Hepatocyte (in vitro differentiated cells): Measurements from ENCODE around the gene B3GALT4. TPM values are rescaled to one million over a fixed set of nuclear protein-coding genes. Genes with fewer than 3 reads are reported as not detected.
"Not testable (repeated sequence)": the region's sequence is repeated elsewhere in the genome, so short reads cannot be mapped to it uniquely, and the experiment has no call there.

Experiments
- DNase-seq: peaks from one replicate; pipeline ENCODE4 v3.0.0-alpha.2; 2016; ENCODE audit warnings: low spot score
- H2AFZ ChIP-seq: fragments of 200-600 bp; sonication (generic); 2 replicates; pipeline ENCODE4 v1.6.0; 2016; ENCODE audit warnings: antibody characterized with exemption, mild to moderate bottlenecking
- H3K27ac ChIP-seq: fragments of 200-600 bp; sonication (generic); 2 replicates; pipeline ENCODE4 v1.5.1; 2016; ENCODE audit warnings: mild to moderate bottlenecking
- H3K27me3 ChIP-seq: fragments of 200-600 bp; sonication (generic); 2 replicates; pipeline ENCODE4 v1.6.1; 2016
- H3K36me3 ChIP-seq: fragments of 200-600 bp; sonication (generic); replicated peaks from 2 replicates; pipeline ENCODE4 v1.5.1; 2016; ENCODE audit warnings: low read depth; ENCODE audit not compliant: insufficient read depth
- H3K4me1 ChIP-seq: fragments of 200-600 bp; sonication (generic); 2 replicates; pipeline ENCODE4 v1.5.1; 2016; ENCODE audit warnings: mild to moderate bottlenecking, moderate library complexity; ENCODE audit not compliant: insufficient read depth
- H3K4me2 ChIP-seq: fragments of 200-600 bp; sonication (generic); 2 replicates; pipeline ENCODE4 v1.6.0; 2016
- H3K4me3 ChIP-seq: fragments of 200-600 bp; sonication (generic); 2 replicates; pipeline ENCODE4 v1.5.1; 2016; ENCODE audit warnings: mild to moderate bottlenecking
- H3K79me2 ChIP-seq: fragments of 200-600 bp; sonication (generic); 2 replicates; pipeline ENCODE4 v1.6.0; 2017; ENCODE audit warnings: mild to moderate bottlenecking
- H3K9me2 ChIP-seq: fragments of 200-600 bp; sonication (generic); replicated peaks from 2 replicates; pipeline ENCODE4 v1.6.0; 2017; ENCODE audit warnings: mild to moderate bottlenecking; ENCODE audit not compliant: insufficient read depth
- H3K9me3 ChIP-seq: fragments of 200-600 bp; sonication (generic); 2 replicates; pipeline ENCODE4 v1.5.1; 2016; ENCODE audit warnings: low read depth, mild to moderate bottlenecking
- H4K20me1 ChIP-seq: fragments of 200-600 bp; sonication (generic); 2 replicates; pipeline ENCODE4 v1.6.0; 2016; ENCODE audit warnings: mild to moderate bottlenecking; ENCODE audit not compliant: insufficient read depth, poor library complexity, severe bottlenecking
- EZH2 ChIP-seq: fragments of 200-600 bp; sonication (generic); IDR thresholded peaks from 2 replicates; pipeline ENCODE4 v1.6.1; 2016; ENCODE audit warnings: antibody characterized with exemption, mild to moderate bottlenecking, borderline replicate concordance
- EZH2phosphoT487 ChIP-seq: fragments of 200-600 bp; sonication (generic); IDR thresholded peaks from one replicate; pipeline ENCODE4 v1.6.1; 2018; ENCODE audit warnings: antibody characterized with exemption, mild to moderate bottlenecking, low read depth, moderate library complexity; ENCODE audit not compliant: unreplicated experiment, severe bottlenecking
- WGBS: methylation state at CpG from one replicate; pipeline ENCODE4 v1.1.6; 2016; ENCODE audit warnings: low lambda C conversion rate; ENCODE audit errors: missing lambda C conversion rate; 5-methylcytosine and 5-hydroxymethylcytosine counted together
- polyA plus RNA-seq: library from polyadenylated mRNA; unstranded; fragments of >200 nt; fragmentation: Nextera tagmentation; extraction: Ambion mirVana; gene quantifications from 2 replicates; pipeline ENCODE4 v1.2.1, GENCODE V29; 2016
- total RNA-seq: library from RNA; depleted of rRNA; stranded (reverse); fragments of >200 nt; gene quantifications from 2 replicates; pipeline ENCODE4 v1.2.3, GENCODE V29; 2014
- TF ChIP-seq, protein P1 (sequence below): fragments of 200-600 bp; sonication (generic); IDR thresholded peaks from 2 replicates; pipeline ENCODE4 v1.5.1; 2016; ENCODE audit warnings: antibody characterized with exemption, mild to moderate bottlenecking; ENCODE audit not compliant: poor library complexity

The B3GALT4 gene
- total and polyA plus RNA-seq, 2 experiments from 2014 or later = 2.0 to 5.7 TPM

DNA sequence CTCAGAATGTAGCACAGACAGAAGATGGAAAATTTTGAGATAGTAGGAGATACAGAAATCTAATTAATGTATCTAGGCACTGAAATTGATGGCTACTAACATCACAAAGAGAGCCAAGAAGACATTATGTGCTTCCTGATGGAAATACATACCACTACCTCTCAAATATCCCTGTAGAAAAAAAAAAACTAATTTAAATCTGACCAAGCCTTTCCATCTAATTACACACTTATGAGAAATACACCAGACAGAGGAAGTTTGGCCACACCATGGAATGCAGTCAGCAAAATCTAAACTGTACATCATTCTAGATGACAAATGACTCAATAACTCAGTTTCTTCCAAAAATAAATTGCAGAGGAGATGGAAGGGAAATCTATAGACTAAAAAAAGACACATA, 24.2 kb upstream of the B3GALT4 start:
- H3K9me3 ChIP-seq = no peaks in the 10 kb centered on the region
- no peaks in the 10 kb centered on the region for H3K9me2 ChIP-seq
- TF ChIP-seq EZH2 (no peak), EZH2phosphoT487 (no peak)
- TF ChIP-seq, protein P1, sequence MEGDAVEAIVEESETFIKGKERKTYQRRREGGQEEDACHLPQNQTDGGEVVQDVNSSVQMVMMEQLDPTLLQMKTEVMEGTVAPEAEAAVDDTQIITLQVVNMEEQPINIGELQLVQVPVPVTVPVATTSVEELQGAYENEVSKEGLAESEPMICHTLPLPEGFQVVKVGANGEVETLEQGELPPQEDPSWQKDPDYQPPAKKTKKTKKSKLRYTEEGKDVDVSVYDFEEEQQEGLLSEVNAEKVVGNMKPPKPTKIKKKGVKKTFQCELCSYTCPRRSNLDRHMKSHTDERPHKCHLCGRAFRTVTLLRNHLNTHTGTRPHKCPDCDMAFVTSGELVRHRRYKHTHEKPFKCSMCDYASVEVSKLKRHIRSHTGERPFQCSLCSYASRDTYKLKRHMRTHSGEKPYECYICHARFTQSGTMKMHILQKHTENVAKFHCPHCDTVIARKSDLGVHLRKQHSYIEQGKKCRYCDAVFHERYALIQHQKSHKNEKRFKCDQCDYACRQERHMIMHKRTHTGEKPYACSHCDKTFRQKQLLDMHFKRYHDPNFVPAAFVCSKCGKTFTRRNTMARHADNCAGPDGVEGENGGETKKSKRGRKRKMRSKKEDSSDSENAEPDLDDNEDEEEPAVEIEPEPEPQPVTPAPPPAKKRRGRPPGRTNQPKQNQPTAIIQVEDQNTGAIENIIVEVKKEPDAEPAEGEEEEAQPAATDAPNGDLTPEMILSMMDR = no peak
- H4K20me1 ChIP-seq = no peaks in the 10 kb centered on the region
- H3K79me2 ChIP-seq = no peaks in the 10 kb centered on the region
- no peak overlapping the region for H3K27ac ChIP-seq
- H2AFZ ChIP-seq = no peak overlapping the region
- H3K4me2 ChIP-seq = no peak overlapping the region
- DNase-seq = no peak
- H3K36me3 ChIP-seq = no peaks in the 10 kb centered on the region
- peaks cover 5% of the 10 kb centered on the region for H3K4me1 ChIP-seq
- no peaks in the 10 kb centered on the region for H3K27me3 ChIP-seq
- no peak overlapping the region for H3K4me3 ChIP-seq

GRCh38 chr6:33254591-33254990, 22.3 kb upstream of the B3GALT4 start:
- H3K27me3 ChIP-seq = no peaks in the 10 kb centered on the region
- no peak overlapping the region for H3K27ac ChIP-seq
- no peaks in the 10 kb centered on the region for H3K9me2 ChIP-seq
- 96% methylated on average over 4 of the region's 4 CpGs for WGBS
- no peak for DNase-seq
- H3K4me1 ChIP-seq = peaks cover 5% of the 10 kb centered on the region
- H4K20me1 ChIP-seq = no peaks in the 10 kb centered on the region
- no peak overlapping the region for H3K4me2 ChIP-seq
- no peak overlapping the region for H2AFZ ChIP-seq
- H3K4me3 ChIP-seq = no peak overlapping the region
- H3K36me3 ChIP-seq = no peaks in the 10 kb centered on the region
- no peaks in the 10 kb centered on the region for H3K9me3 ChIP-seq
- TF ChIP-seq, protein P1 = no peak
- no peaks in the 10 kb centered on the region for H3K79me2 ChIP-seq

DNA sequence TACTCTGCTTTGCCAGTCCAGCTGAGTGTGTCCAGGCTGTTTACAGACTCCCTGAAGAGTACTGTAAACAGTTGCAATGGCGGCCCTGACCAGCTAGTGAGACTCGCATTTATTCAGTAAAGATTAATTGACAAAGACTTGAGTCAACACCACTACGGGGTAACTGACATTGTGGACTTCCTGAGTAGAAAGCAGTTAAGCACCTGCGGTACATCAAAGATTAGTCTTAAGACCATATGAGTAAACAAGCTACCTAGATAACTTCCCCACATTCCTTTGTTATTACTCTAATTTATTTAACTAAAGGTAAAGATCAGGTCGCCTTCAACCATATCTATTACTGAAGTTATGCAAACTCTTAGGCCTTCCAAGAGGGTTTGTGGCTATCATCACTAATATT, 17.9 kb upstream of the B3GALT4 start:
- Histone ChIP-seq H3K9me3 (no peaks in the 10 kb centered on the region), H3K9me2 (no peaks in the 10 kb centered on the region), H3K4me3 (no peak overlapping the region), H3K79me2 (no peaks in the 10 kb centered on the region), H3K4me2 (no peak overlapping the region), H3K36me3 (no peaks in the 10 kb centered on the region), H3K4me1 (no peaks in the 10 kb centered on the region), H3K27ac (no peak overlapping the region), H2AFZ (no peak overlapping the region), H3K27me3 (no peaks in the 10 kb centered on the region), H4K20me1 (no peaks in the 10 kb centered on the region)
- DNase-seq = no peak
- no peak for TF ChIP-seq EZH2
- TF ChIP-seq, protein P1 = no peak
- no peak for TF ChIP-seq EZH2phosphoT487
- 71% methylated on average over 5 of the region's 5 CpGs for WGBS

GRCh38 chr6:33262490-33262889, 14.4 kb upstream of the B3GALT4 start:
- H3K4me3 ChIP-seq, H4K20me1 ChIP-seq, DNase-seq, H3K4me1 ChIP-seq, H3K9me3 ChIP-seq, H3K79me2 ChIP-seq, H3K4me2 ChIP-seq, H2AFZ ChIP-seq, H3K27me3 ChIP-seq, H3K36me3 ChIP-seq, H3K9me2 ChIP-seq, H3K27ac ChIP-seq: not testable (repeated sequence)
- 95% methylated on average over 3 of the region's 3 CpGs for WGBS
